Measurements from ENCODE around the gene TBX4. TPM values are rescaled to one million over a fixed set of nuclear protein-coding genes. Genes with fewer than 3 reads are reported as not detected.
"Not testable (repeated sequence)": the region's sequence is repeated elsewhere in the genome, so short reads cannot be mapped to it uniquely, and the experiment has no call there.

Gene TBX4
- total RNA-seq, 1 experiment from 2014 or later = not detected

DNA sequence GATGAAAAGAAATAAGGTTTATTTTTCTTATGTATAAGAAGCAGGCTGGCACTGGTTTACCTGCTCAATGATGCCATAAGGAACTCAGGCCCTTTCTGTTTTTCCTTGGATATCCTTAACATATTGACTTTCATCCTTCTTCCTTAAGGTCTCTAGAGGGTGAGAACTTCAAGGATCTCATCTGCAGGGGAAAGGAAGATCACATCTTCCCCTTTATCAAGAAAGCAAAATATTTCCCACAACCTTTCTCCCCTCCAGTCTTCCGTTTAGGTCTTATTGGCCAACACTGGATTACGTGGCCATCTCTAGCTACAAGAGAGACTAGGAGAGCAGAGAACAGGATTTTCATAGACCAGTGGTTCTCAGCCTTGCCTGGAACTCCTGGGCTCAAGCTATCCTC lies 4.2 kb upstream of the TBX4 start:
- H3K9me3 ChIP-seq (ENCODE audit: low read length) = no peaks in the 10 kb centered on the region
- no peak overlapping the region for H3K27ac ChIP-seq (ENCODE audit: low read length)
- ChIA-PET CTCF (interaction anchor here (0.6 kb wide), 1 partner anchor 137 kb away, joined by 6 read pairs; no protein-coding TSS in a partner anchor), POLR2A (ENCODE audit: unreplicated experiment) (no interaction called here)
- H3K4me1 ChIP-seq (ENCODE audit: insufficient read depth, low read length) = peaks cover 12% of the 10 kb centered on the region
- H3K9me2 ChIP-seq (replicated peaks; ENCODE audit: low read length) = no peaks in the 10 kb centered on the region
- no peak overlapping the region for H3K9ac ChIP-seq (ENCODE audit: low read length)
- no peaks in the 10 kb centered on the region for H3K27me3 ChIP-seq (ENCODE audit: low read length)
- intact Hi-C loops (cut with micrococcal nuclease) = no loop called here
- no peak overlapping the region for H3K4me3 ChIP-seq (ENCODE audit: low read length)
- no peak overlapping the region for H2AFZ ChIP-seq (ENCODE audit: low read length)
- H3K36me3 ChIP-seq (ENCODE audit: low read depth, low read length) = no peaks in the 10 kb centered on the region
- no TSS peak for BruUV-seq (replicated peaks)
- H3K79me2 ChIP-seq (ENCODE audit: low read length) = no peaks in the 10 kb centered on the region
- DNase-seq = no peak
- no peaks in the 10 kb centered on the region for H3F3A ChIP-seq (ENCODE audit: low read length, unreplicated experiment)
- TF ChIP-seq, protein P1, sequence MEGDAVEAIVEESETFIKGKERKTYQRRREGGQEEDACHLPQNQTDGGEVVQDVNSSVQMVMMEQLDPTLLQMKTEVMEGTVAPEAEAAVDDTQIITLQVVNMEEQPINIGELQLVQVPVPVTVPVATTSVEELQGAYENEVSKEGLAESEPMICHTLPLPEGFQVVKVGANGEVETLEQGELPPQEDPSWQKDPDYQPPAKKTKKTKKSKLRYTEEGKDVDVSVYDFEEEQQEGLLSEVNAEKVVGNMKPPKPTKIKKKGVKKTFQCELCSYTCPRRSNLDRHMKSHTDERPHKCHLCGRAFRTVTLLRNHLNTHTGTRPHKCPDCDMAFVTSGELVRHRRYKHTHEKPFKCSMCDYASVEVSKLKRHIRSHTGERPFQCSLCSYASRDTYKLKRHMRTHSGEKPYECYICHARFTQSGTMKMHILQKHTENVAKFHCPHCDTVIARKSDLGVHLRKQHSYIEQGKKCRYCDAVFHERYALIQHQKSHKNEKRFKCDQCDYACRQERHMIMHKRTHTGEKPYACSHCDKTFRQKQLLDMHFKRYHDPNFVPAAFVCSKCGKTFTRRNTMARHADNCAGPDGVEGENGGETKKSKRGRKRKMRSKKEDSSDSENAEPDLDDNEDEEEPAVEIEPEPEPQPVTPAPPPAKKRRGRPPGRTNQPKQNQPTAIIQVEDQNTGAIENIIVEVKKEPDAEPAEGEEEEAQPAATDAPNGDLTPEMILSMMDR (conservative IDR thresholded peaks at IDR 0.05; ENCODE audit: low read depth, low read length) = no peak
- no peak for TF ChIP-seq EZH2 (IDR thresholded peaks at IDR 0.05; ENCODE audit: low read length, unreplicated experiment)
- TF ChIP-seq EZH2phosphoT487 (IDR thresholded peaks at IDR 0.05; ENCODE audit: borderline replicate concordance, low read length) = no peak
- no peaks in the 10 kb centered on the region for H4K20me1 ChIP-seq (ENCODE audit: low read length)
- no peak for ATAC-seq
- no peak overlapping the region for H3K4me2 ChIP-seq (ENCODE audit: low read length)

DNA sequence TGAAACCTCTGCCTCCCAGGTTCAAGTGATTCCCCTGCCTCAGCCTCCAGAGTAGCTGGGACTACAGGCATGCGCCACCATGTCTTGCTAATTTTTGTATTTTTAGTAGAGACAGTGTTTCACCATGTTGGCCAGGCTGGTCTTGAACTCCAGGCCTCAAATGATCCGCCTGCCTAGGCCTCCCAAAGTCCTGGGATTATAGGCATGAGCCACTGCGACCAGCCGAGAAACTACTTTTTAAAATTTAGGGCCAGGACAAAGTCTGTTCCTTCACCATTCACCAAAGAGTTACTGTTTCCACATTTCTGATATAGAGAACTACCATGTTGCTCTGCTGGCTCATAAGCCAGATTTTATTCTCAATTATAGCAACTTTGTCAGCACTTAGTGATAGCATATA lies 3.1 kb upstream of the TBX4 start:
- H3K9ac ChIP-seq (ENCODE audit: low read length); H3F3A ChIP-seq (ENCODE audit: low read length, unreplicated experiment); BruUV-seq (replicated peaks); ATAC-seq; H3K9me3 ChIP-seq (ENCODE audit: low read length); H4K20me1 ChIP-seq (ENCODE audit: low read length); H3K4me2 ChIP-seq (ENCODE audit: low read length); H3K27me3 ChIP-seq (ENCODE audit: low read length); POLR2A ChIA-PET (ENCODE audit: unreplicated experiment); H2AFZ ChIP-seq (ENCODE audit: low read length); H3K36me3 ChIP-seq (ENCODE audit: low read depth, low read length); CTCF ChIA-PET; H3K79me2 ChIP-seq (ENCODE audit: low read length); DNase-seq; H3K9me2 ChIP-seq (replicated peaks; ENCODE audit: low read length); H3K27ac ChIP-seq (ENCODE audit: low read length); H3K4me3 ChIP-seq (ENCODE audit: low read length); intact Hi-C loops (cut with micrococcal nuclease): not testable (repeated sequence)
- peaks cover 12% of the 10 kb centered on the region for H3K4me1 ChIP-seq (ENCODE audit: insufficient read depth, low read length)

- H3F3A ChIP-seq (ENCODE audit: low read length, unreplicated experiment) = no peaks in the 10 kb centered on the region
- no peaks in the 10 kb centered on the region for H3K79me2 ChIP-seq (ENCODE audit: low read length)
- no TSS peak for BruUV-seq (replicated peaks)
- no peak overlapping the region for H3K27ac ChIP-seq (ENCODE audit: low read length)
- H3K4me3 ChIP-seq (ENCODE audit: low read length) = no peak overlapping the region
- TF ChIP-seq EZH2 (IDR thresholded peaks at IDR 0.05; ENCODE audit: low read length, unreplicated experiment) (no peak), EZH2phosphoT487 (IDR thresholded peaks at IDR 0.05; ENCODE audit: borderline replicate concordance, low read length) (no peak)
- TF ChIP-seq, protein P1 (conservative IDR thresholded peaks at IDR 0.05; ENCODE audit: low read depth, low read length) = no peak
- H3K36me3 ChIP-seq (ENCODE audit: low read depth, low read length) = no peaks in the 10 kb centered on the region
- POLR2A ChIA-PET (ENCODE audit: unreplicated experiment) = no interaction called here
- no peak overlapping the region for H3K9ac ChIP-seq (ENCODE audit: low read length)
- H3K9me3 ChIP-seq (ENCODE audit: low read length) = no peaks in the 10 kb centered on the region
- DNase-seq (no peak), ATAC-seq (peak; percentile 54)
- H3K4me1 ChIP-seq (ENCODE audit: insufficient read depth, low read length) = peaks cover 4% of the 10 kb centered on the region
- intact Hi-C loops (cut with micrococcal nuclease) = no loop called here
- H4K20me1 ChIP-seq (ENCODE audit: low read length) = no peaks in the 10 kb centered on the region
- no peak overlapping the region for H2AFZ ChIP-seq (ENCODE audit: low read length)
- H3K27me3 ChIP-seq (ENCODE audit: low read length) = no peaks in the 10 kb centered on the region
- H3K4me2 ChIP-seq (ENCODE audit: low read length) = no peak overlapping the region
- CTCF ChIA-PET = no interaction called here
- no peaks in the 10 kb centered on the region for H3K9me2 ChIP-seq (replicated peaks; ENCODE audit: low read length)
Measured at GRCh38 chr17:61449707-61450640, 2.2 kb upstream of the TBX4 start.

All from PC-3 (cell line).